Activated B cell treated with CpG ODN at 0.5 μM for 24 hours (primary cell): Measurements from ENCODE around the gene GALR3. TPM values are rescaled to one million over a fixed set of nuclear protein-coding genes. Genes with fewer than 3 reads are reported as not detected.

Source experiments
- ATAC-seq: fragments of 200-7000 bp; cut with Tn5 transposase; one replicate; pipeline ENCODE4 v1.10.0; 2021; ENCODE audit warnings: low read depth, mild to moderate bottlenecking, moderate library complexity
- CTCF ChIA-PET: fragments of 350-600 bp; sonication (Branson Sonifier 250); formaldehyde crosslinking; loops from one replicate; lab custom pipeline; 2021; ENCODE audit warnings: antibody characterized with exemption; lab: Charles Lee
- POLR2A ChIA-PET: fragments of 350-600 bp; sonication (Branson Sonifier 250); formaldehyde crosslinking; loops from one replicate; lab custom pipeline; 2021; ENCODE audit warnings: antibody characterized with exemption; lab: Charles Lee
- DNase-seq: peaks from one replicate; pipeline ENCODE4 v3.0.0; 2022
- H3K27ac Mint-ChIP-seq: one replicate; pipeline ENCODE4 v1.8.0; 2020; ENCODE audit warnings: mixed read lengths
- H3K27me3 Mint-ChIP-seq: one replicate; pipeline ENCODE4 v1.8.0; 2021; ENCODE audit warnings: mixed read lengths
- H3K36me3 Mint-ChIP-seq: one replicate; pipeline ENCODE4 v1.8.0; 2021; ENCODE audit warnings: low read depth, mixed read lengths
- H3K4me1 Mint-ChIP-seq: one replicate; pipeline ENCODE4 v1.8.0; 2021; ENCODE audit warnings: mixed read lengths
- H3K4me3 Mint-ChIP-seq: one replicate; pipeline ENCODE4 v1.8.0; 2020; ENCODE audit warnings: mild to moderate bottlenecking, mixed read lengths
- H3K9me3 Mint-ChIP-seq: one replicate; pipeline ENCODE4 v1.8.0; 2020; ENCODE audit warnings: mixed read lengths
- CTCF ChIP-seq: fragments of 200-600 bp; IDR thresholded peaks from one replicate; pipeline ENCODE4 v1.8.0; 2022; ENCODE audit warnings: antibody characterized with exemption, mild to moderate bottlenecking
- intact Hi-C: fragments of 100-400 bp; cut with micrococcal nuclease; formaldehyde crosslinking; loops from one replicate; pipeline ENCODE4 v1.15.1; 2024
- total RNA-seq: library from RNA; stranded (reverse); gene quantifications from 2 replicates; pipeline ENCODE4 v1.2.3, GENCODE V29; 2022

GALR3 gene
- total RNA-seq, 1 donor from 2014 or later, result not detected

- no peak for ATAC-seq
- TF ChIP-seq CTCF, result no peak
- Mint-ChIP-seq H3K27ac (no peak overlapping the region), H3K4me3 (peak overlapping the region; percentile 33), H3K27me3 (no peaks in the 10 kb centered on the region), H3K9me3 (no peaks in the 10 kb centered on the region), H3K4me1 (peaks cover 42% of the 10 kb centered on the region), H3K36me3 (peaks cover 55% of the 10 kb centered on the region)
- ChIA-PET POLR2A (interaction anchor here (1.0 to 1.4 kb wide), 2 partner anchors 7 to 165 kb away, joined by 3 read pairs; partner anchors contain the start of gene NOL12), CTCF (interaction anchor here (2.9 kb wide), 1 partner anchor 13 kb away, joined by 14 read pairs; no protein-coding TSS in a partner anchor)
- no peak for DNase-seq
- intact Hi-C loops, result no loop called here
These were observed 27.6 kb downstream of the GALR3 start for GRCh38 chr22:37850801-37851200.

DNA sequence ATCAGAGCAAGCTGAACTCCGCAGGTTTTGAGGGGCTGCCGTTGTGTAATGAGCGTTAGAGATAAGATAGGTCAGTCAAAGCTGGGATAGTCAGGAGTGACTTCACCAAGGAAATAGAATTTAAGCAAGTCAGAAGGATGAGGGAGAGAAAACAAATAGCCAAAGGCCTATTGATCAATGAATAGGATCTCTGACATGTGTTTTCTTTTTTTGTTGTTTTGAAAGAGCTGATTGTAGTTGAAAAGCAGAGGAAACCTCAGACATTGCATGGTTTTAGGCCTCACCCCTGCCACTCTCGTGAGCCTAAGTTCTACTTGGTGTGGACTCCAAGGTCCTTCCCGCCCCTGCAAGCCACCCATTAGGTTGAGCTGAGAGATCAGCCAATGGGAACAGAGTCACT is 29.2 kb downstream of the GALR3 start:
- TF ChIP-seq CTCF, result no peak
- Mint-ChIP-seq H3K27me3 (no peaks in the 10 kb centered on the region), H3K4me3 (no peak overlapping the region), H3K9me3 (no peaks in the 10 kb centered on the region), H3K4me1 (peaks cover 42% of the 10 kb centered on the region), H3K36me3 (peaks cover 62% of the 10 kb centered on the region), H3K27ac (no peak overlapping the region)
- ATAC-seq (no peak), DNase-seq (no peak)
- intact Hi-C loops, result no loop called here
- ChIA-PET CTCF (interaction anchor here (2.9 kb wide), 1 partner anchor 11 kb away, joined by 14 read pairs; no protein-coding TSS in a partner anchor), POLR2A (interaction anchor here (2.7 kb wide), 1 partner anchor 8 kb away, joined by 11 read pairs; the partner anchor contains the start of gene ANKRD54)

DNA sequence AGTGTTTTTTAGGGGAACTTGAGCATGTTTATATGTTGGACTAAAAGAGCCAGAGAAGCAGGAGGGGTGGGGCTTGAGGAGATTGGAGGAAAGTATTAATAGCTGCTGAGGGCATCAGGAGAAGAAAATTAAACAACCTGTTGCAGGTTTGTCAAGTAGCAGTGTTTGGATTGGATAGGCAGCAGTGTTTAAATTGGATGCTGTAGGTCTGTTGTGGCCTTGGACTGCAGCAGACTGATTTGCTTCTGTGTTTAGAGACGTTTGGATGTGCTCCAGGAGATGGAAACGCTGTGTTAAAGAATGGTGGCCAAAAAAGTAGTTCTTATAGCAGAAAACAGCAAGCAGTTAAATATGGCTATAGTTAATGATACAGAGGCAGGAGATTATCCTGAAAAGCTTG is 31.8 kb downstream of the GALR3 start:
- Mint-ChIP-seq H3K36me3 (peaks cover 68% of the 10 kb centered on the region), H3K27ac (no peak overlapping the region), H3K4me1 (peaks cover 23% of the 10 kb centered on the region), H3K27me3 (no peaks in the 10 kb centered on the region), H3K4me3 (no peak overlapping the region), H3K9me3 (no peaks in the 10 kb centered on the region)
- ATAC-seq (no peak), DNase-seq (no peak)
- ChIA-PET CTCF (interaction anchor here (0.6 to 1.2 kb wide), 2 partner anchors 8 to 10 kb away, joined by 3 to 5 read pairs; no protein-coding TSS in a partner anchor), POLR2A (interaction anchor here (1.5 kb wide), 1 partner anchor 11 kb away, joined by 5 read pairs; the partner anchor contains the start of gene ANKRD54)
- TF ChIP-seq CTCF, result no peak
- intact Hi-C loops, result no loop called here

- TF ChIP-seq CTCF, result no peak
- intact Hi-C loops, result no loop called here
- ATAC-seq, result no peak
- Mint-ChIP-seq H3K4me1 (peaks cover 20% of the 10 kb centered on the region), H3K4me3 (no peak overlapping the region), H3K27ac (no peak overlapping the region), H3K36me3 (peaks cover 73% of the 10 kb centered on the region), H3K9me3 (no peaks in the 10 kb centered on the region), H3K27me3 (no peaks in the 10 kb centered on the region)
- ChIA-PET CTCF (interaction anchor here (1.2 kb wide), 1 partner anchor 8 kb away, joined by 5 read pairs; no protein-coding TSS in a partner anchor), POLR2A (interaction anchor here (1.5 kb wide), 1 partner anchor 11 kb away, joined by 5 read pairs; the partner anchor contains the start of gene ANKRD54)
- no peak for DNase-seq
These were observed 32.3 kb downstream of the GALR3 start for GRCh38 chr22:37855462-37855861.

DNA sequence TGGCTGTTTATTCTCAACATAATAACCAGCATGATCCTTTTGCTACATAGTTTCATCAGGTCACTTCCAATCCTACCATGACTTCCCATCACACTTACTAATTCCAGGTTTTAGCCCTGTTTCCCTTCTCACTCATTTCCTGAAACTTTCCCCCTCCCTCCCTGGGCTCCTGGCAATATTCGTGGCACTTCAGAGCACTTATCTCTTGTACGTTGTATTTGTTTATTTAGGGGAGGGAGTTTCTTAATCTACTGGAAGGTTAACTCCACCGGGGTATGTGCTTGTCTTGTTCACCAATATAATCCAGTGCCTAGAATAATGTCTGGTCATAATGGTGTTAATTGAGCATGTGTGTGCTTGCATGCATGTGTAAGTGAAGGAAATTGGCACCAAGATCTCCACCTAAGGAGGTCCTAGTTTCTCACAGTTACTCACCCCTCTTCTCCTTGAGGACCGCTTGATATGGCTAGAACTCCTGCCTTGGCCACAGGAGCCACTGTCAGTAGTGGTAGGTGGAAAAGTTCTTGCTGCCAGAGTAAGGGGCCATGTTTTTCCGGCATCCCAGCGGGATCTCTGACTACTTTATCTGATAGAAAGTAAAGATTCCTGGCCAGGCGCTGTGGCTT is 37.7 kb downstream of the GALR3 start:
- no peak overlapping the region for H3K27ac Mint-ChIP-seq
- ChIA-PET POLR2A (no interaction called here), CTCF (interaction anchor here (1.3 to 4.6 kb wide), 4 partner anchors 22 to 254 kb away, joined by 3 to 81 read pairs (median 6); no protein-coding TSS in a partner anchor)
- no peaks in the 10 kb centered on the region for H3K27me3 Mint-ChIP-seq
- no peak for TF ChIP-seq CTCF
- H3K4me1 Mint-ChIP-seq, result no peaks in the 10 kb centered on the region
- H3K9me3 Mint-ChIP-seq, result no peaks in the 10 kb centered on the region
- intact Hi-C loops, result no loop called here
- H3K4me3 Mint-ChIP-seq, result no peak overlapping the region
- H3K36me3 Mint-ChIP-seq, result peaks cover 76% of the 10 kb centered on the region
- ATAC-seq (no peak), DNase-seq (no peak)
